Astrocyte (in vitro differentiated cells and primary cell): Measurements from ENCODE around the gene AKAP12.

ENCODE experiments used
- CTCF ChIP-seq: IDR thresholded peaks from 2 replicates; pipeline ENCODE4 v1.5.1; 2011; ENCODE audit warnings: low read depth, mild to moderate bottlenecking, inconsistent platforms, low read length, moderate library complexity; ENCODE audit not compliant: insufficient read depth
- EZH2 ChIP-seq: IDR thresholded peaks from 2 replicates; pipeline ENCODE4 v1.6.1; 2012; ENCODE audit warnings: mild to moderate bottlenecking, low read length, inconsistent platforms; ENCODE audit not compliant: insufficient read depth

GRCh38 chr6:151307501-151307900 is 67.7 kb downstream of the AKAP12 start:
- TF ChIP-seq CTCF (no peak), EZH2 (no peak)
